Ovary (tissue), 3 donors: ENCODE data around the gene TPST2.

Experiments used
- CTCF ChIP-seq, 3 donors: fragments of 450-650 bp in 2 of 3; fragments of 200-600 bp in 1 of 3; IDR thresholded peaks; one replicate each; pipeline versions ENCODE4 v1.5.1 to v1.8.0; 2016 to 2022; ENCODE audit warnings: antibody characterized with exemption in 3 of 3, mild to moderate bottlenecking in 1 of 3
- POLR2A ChIP-seq: fragments of 450-650 bp; IDR thresholded peaks from one replicate; pipeline ENCODE4 v1.6.1; 2017; ENCODE audit warnings: antibody characterized with exemption, mild to moderate bottlenecking, moderate library complexity
- donor health status: DM: no; HTN: no; CAD: no.

GRCh38 chr22:26554956-26555355, 35.0 kb downstream of the TPST2 start:
- TF ChIP-seq CTCF (IDR thresholded peaks at IDR 0.05) (no peak), POLR2A (no peak)
